HG02763 (cell line): Measurements from ENCODE around the gene SORCS2.

Source experiments
- ATAC-seq: cut with Tn5 transposase; IDR thresholded peaks from one replicate; pipeline ENCODE4 v1.9.1; 2021; ENCODE audit warnings: mild to moderate bottlenecking, moderate library complexity; ENCODE audit not compliant: unreplicated experiment

The SORCS2 gene

DNA sequence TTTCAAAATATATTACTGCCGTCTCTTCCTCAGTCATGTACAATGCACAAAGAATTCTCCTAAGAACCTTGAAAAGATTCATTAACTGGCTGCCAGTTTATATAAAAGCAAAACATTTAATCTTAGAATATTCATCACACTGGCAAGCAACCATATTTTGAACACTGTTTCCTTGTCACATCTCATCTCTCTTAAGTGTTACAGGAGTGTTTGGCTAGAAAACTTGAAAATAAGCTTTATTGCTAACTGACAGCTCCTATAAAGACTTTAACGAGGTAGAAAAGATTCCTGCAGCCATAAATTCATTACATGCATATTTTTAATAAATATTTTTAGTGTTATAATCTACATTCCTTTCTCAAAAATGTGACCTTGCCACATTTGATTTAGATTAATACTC, 597.7 kb downstream of the SORCS2 start:
- ATAC-seq: no peak

DNA sequence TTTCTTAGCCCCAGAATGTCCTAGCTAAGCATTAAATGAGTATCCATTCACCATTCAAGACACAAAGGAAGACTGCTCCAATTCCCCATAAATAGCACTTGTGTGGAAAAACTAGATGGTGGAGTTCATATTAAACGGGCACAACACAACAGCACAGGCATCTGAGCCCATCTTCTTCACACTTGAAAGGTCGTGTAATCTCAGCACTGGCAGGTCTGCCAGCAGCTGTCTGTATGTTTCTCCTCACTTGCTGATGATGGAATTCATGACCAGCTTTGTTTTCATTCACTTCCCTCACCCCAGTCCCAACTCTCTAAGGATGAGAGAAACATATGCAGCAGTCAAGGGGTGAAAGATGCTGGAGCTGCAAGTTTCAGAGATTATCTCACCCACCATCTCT, 598.7 kb downstream of the SORCS2 start:
- no peak for ATAC-seq
